Measurements from ENCODE around the gene NEURL1.

Gene NEURL1

GRCh38 chr10:103585011-103585405 lies 91.5 kb downstream of the NEURL1 start:
- Histone ChIP-seq H3K4me1 (ENCODE audit: insufficient read depth, low read length) (no peaks in the 10 kb centered on the region), H3K9me3 (ENCODE audit: control insufficient read depth, insufficient read depth, low read length) (no peaks in the 10 kb centered on the region), H3K9ac (ENCODE audit: low read depth, low read length) (no peak overlapping the region), H3K36me3 (ENCODE audit: insufficient read depth, low read length) (no peaks in the 10 kb centered on the region)

GRCh38 chr10:103587073-103587472 lies 93.6 kb downstream of the NEURL1 start:
- Histone ChIP-seq H3K4me1 (ENCODE audit: insufficient read depth, low read length) (no peaks in the 10 kb centered on the region; the same call in 1 of the 2 replicates), H3K9me3 (ENCODE audit: control insufficient read depth, insufficient read depth, low read length) (no peaks in the 10 kb centered on the region), H3K9ac (ENCODE audit: low read depth, low read length) (no peak overlapping the region), H3K36me3 (ENCODE audit: insufficient read depth, low read length) (no peaks in the 10 kb centered on the region)

GRCh38 chr10:103589074-103589630 lies 95.6 kb downstream of the NEURL1 start:
- H3K9ac ChIP-seq (ENCODE audit: low read depth, low read length) = no peak overlapping the region
- H3K9me3 ChIP-seq (ENCODE audit: control insufficient read depth, insufficient read depth, low read length) = no peaks in the 10 kb centered on the region
- H3K36me3 ChIP-seq (ENCODE audit: insufficient read depth, low read length) = no peaks in the 10 kb centered on the region
- H3K4me1 ChIP-seq (ENCODE audit: insufficient read depth, low read length) = peaks cover 6% of the 10 kb centered on the region; the same call in 1 of the 2 replicates

- Histone ChIP-seq H3K36me3 (ENCODE audit: insufficient read depth, low read length) (no peaks in the 10 kb centered on the region), H3K9me3 (ENCODE audit: control insufficient read depth, insufficient read depth, low read length) (no peaks in the 10 kb centered on the region), H3K4me1 (ENCODE audit: insufficient read depth, low read length) (peaks cover 6% of the 10 kb centered on the region; the same call in 1 of the 2 replicates), H3K9ac (ENCODE audit: low read depth, low read length) (no peak overlapping the region)
These were observed 96.6 kb downstream of the NEURL1 start for GRCh38 chr10:103590060-103590459.

- peaks cover 6% of the 10 kb centered on the region; the same call in 1 of the 2 replicates for H3K4me1 ChIP-seq (ENCODE audit: insufficient read depth, low read length)
- no peak overlapping the region for H3K9ac ChIP-seq (ENCODE audit: low read depth, low read length)
- H3K36me3 ChIP-seq (ENCODE audit: insufficient read depth, low read length) = no peaks in the 10 kb centered on the region
- no peaks in the 10 kb centered on the region for H3K9me3 ChIP-seq (ENCODE audit: control insufficient read depth, insufficient read depth, low read length)
These were observed 97.3 kb downstream of the NEURL1 start for GRCh38 chr10:103590744-103591291.

GRCh38 chr10:103592186-103593021 lies 98.9 kb downstream of the NEURL1 start:
- no peaks in the 10 kb centered on the region for H3K9me3 ChIP-seq (ENCODE audit: control insufficient read depth, insufficient read depth, low read length)
- no peaks in the 10 kb centered on the region for H3K36me3 ChIP-seq (ENCODE audit: insufficient read depth, low read length)
- H3K9ac ChIP-seq (ENCODE audit: low read depth, low read length) = no peak overlapping the region
- peaks cover 6% of the 10 kb centered on the region; the same call in 1 of the 2 replicates for H3K4me1 ChIP-seq (ENCODE audit: insufficient read depth, low read length)

- H3K36me3 ChIP-seq (ENCODE audit: insufficient read depth, low read length) = no peaks in the 10 kb centered on the region
- H3K9ac ChIP-seq (ENCODE audit: low read depth, low read length) = no peak overlapping the region
- H3K4me1 ChIP-seq (ENCODE audit: insufficient read depth, low read length) = peaks cover 6% of the 10 kb centered on the region; the same call in 1 of the 2 replicates
- no peaks in the 10 kb centered on the region for H3K9me3 ChIP-seq (ENCODE audit: control insufficient read depth, insufficient read depth, low read length)
These were observed 99.6 kb downstream of the NEURL1 start for GRCh38 chr10:103593022-103593570.

- Histone ChIP-seq H3K9me3 (ENCODE audit: control insufficient read depth, insufficient read depth, low read length) (no peaks in the 10 kb centered on the region), H3K4me1 (ENCODE audit: insufficient read depth, low read length) (peaks cover 6% of the 10 kb centered on the region; the same call in 1 of the 2 replicates), H3K9ac (ENCODE audit: low read depth, low read length) (no peak overlapping the region), H3K36me3 (ENCODE audit: insufficient read depth, low read length) (no peaks in the 10 kb centered on the region)
These were observed 102.6 kb downstream of the NEURL1 start for GRCh38 chr10:103595933-103596726.

- Histone ChIP-seq H3K9me3 (ENCODE audit: control insufficient read depth, insufficient read depth, low read length) (no peaks in the 10 kb centered on the region), H3K4me1 (ENCODE audit: insufficient read depth, low read length) (peaks cover 6% of the 10 kb centered on the region; the same call in 1 of the 2 replicates), H3K9ac (ENCODE audit: low read depth, low read length) (no peak overlapping the region), H3K36me3 (ENCODE audit: insufficient read depth, low read length) (no peaks in the 10 kb centered on the region)
These were observed 103.5 kb downstream of the NEURL1 start for GRCh38 chr10:103597003-103597402.

GRCh38 chr10:103598654-103599115 lies 105.2 kb downstream of the NEURL1 start:
- Histone ChIP-seq H3K9ac (ENCODE audit: low read depth, low read length) (no peak overlapping the region), H3K36me3 (ENCODE audit: insufficient read depth, low read length) (no peaks in the 10 kb centered on the region), H3K4me1 (ENCODE audit: insufficient read depth, low read length) (no peaks in the 10 kb centered on the region; the same call in 1 of the 2 replicates), H3K9me3 (ENCODE audit: control insufficient read depth, insufficient read depth, low read length) (no peaks in the 10 kb centered on the region)

GRCh38 chr10:103599211-103599610 lies 105.7 kb downstream of the NEURL1 start:
- Histone ChIP-seq H3K9me3 (ENCODE audit: control insufficient read depth, insufficient read depth, low read length) (no peaks in the 10 kb centered on the region), H3K9ac (ENCODE audit: low read depth, low read length) (no peak overlapping the region), H3K36me3 (ENCODE audit: insufficient read depth, low read length) (no peaks in the 10 kb centered on the region)

GRCh38 chr10:103599907-103600306 lies 106.4 kb downstream of the NEURL1 start:
- no peak overlapping the region for H3K9ac ChIP-seq (ENCODE audit: low read depth, low read length)
- no peaks in the 10 kb centered on the region; the same call in 1 of the 2 replicates for H3K4me1 ChIP-seq (ENCODE audit: insufficient read depth, low read length)
- no peaks in the 10 kb centered on the region for H3K9me3 ChIP-seq (ENCODE audit: control insufficient read depth, insufficient read depth, low read length)
- H3K36me3 ChIP-seq (ENCODE audit: insufficient read depth, low read length) = no peaks in the 10 kb centered on the region

More at GRCh38 chr10:103599211-103599610, 105.7 kb downstream of the NEURL1 start:
- no peaks in the 10 kb centered on the region; the same call in 1 of the 2 replicates for H3K4me1 ChIP-seq (ENCODE audit: insufficient read depth, low read length)

GRCh38 chr10:103600325-103600724 lies 106.8 kb downstream of the NEURL1 start:
- Histone ChIP-seq H3K9me3 (ENCODE audit: control insufficient read depth, insufficient read depth, low read length) (no peaks in the 10 kb centered on the region), H3K9ac (ENCODE audit: low read depth, low read length) (no peak overlapping the region), H3K36me3 (ENCODE audit: insufficient read depth, low read length) (no peaks in the 10 kb centered on the region), H3K4me1 (ENCODE audit: insufficient read depth, low read length) (no peaks in the 10 kb centered on the region; the same call in 1 of the 2 replicates)
